ENCODE results near the gene PPP1R13B.

PPP1R13B gene

DNA sequence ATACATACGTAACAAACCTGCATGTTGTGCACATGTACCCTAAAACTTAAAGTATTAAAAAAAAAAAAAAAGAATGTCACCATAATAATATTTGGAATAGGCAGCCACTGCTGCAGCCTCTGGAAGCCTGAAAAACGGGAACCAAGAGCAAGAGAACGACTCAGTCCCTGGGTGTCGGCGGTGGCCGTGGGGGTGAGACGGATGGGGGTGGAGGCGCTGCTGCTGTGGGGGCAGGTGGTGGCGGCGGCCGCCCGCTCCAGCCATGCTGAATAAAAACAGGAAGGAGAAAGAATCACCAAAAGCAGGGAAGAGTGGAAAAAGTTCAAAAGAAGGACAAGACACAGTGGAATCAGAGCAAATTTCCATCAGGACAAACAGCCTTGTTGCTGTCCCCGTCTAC, 84.8 kb downstream of the PPP1R13B start:
- H3K4me3 ChIP-seq (ENCODE audit: low read length), result no peak overlapping the region
- TF ChIP-seq, protein P1, sequence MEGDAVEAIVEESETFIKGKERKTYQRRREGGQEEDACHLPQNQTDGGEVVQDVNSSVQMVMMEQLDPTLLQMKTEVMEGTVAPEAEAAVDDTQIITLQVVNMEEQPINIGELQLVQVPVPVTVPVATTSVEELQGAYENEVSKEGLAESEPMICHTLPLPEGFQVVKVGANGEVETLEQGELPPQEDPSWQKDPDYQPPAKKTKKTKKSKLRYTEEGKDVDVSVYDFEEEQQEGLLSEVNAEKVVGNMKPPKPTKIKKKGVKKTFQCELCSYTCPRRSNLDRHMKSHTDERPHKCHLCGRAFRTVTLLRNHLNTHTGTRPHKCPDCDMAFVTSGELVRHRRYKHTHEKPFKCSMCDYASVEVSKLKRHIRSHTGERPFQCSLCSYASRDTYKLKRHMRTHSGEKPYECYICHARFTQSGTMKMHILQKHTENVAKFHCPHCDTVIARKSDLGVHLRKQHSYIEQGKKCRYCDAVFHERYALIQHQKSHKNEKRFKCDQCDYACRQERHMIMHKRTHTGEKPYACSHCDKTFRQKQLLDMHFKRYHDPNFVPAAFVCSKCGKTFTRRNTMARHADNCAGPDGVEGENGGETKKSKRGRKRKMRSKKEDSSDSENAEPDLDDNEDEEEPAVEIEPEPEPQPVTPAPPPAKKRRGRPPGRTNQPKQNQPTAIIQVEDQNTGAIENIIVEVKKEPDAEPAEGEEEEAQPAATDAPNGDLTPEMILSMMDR (conservative IDR thresholded peaks at IDR 0.05; ENCODE audit: low read length), result no peak
- DNase-seq (ENCODE audit: low read depth), result no peak

DNA sequence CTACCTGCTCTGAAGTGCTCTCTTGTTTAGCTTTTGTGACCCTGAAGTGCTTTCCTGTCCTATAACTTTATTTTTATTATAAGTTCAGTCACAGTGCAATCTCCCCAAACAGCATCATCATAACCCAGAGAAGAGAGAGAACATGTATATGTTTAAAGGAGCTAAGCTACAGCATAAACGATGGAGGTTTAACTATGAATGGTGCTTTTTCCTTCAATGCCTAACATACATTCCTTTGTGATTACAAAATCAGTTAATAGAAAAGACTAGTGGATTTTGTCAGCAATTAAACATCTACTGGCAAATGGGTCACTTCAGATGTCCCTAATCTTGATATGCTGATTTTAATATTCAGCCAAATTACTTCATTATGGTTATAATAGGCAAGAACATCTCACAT, 85.3 kb downstream of the PPP1R13B start:
- peak; percentile 8 for DNase-seq (ENCODE audit: low read depth)
- no peak overlapping the region for H3K4me3 ChIP-seq (ENCODE audit: low read length)
- TF ChIP-seq, protein P1 (conservative IDR thresholded peaks at IDR 0.05; ENCODE audit: low read length), result no peak

DNA sequence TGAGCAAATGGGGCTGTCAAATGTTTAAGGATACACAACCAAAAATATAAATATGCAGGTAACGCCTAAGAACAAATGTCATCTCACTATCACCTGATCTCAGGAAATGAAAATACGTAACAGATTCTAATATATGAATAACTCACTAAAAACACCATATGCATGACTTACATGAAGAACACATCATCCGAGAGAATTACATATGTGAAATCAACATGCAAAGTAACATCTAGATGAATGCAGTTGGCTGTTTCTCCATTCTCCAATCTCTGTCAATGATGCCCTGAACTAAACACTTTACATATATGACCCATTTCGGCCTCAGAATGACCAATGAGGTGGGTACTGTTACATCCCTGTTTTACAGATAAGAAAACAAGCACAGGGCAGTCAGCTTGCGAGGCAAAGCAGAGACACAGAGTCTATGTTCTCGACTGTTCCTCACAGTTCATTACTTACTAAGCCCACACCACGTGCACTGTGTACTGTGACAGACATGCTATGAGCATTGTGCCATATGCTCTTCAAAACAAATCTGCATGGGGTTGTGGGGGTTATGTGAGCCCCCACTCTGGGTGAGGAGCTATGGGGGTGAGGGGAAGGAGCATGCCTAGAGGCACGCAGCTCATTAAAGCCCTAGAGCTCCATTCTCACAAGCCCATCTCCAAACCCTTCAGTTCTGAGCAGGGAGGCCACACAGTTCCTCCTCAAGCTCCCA, 89.2 kb downstream of the PPP1R13B start:
- no peak for DNase-seq (ENCODE audit: low read depth)
- TF ChIP-seq, protein P1 (conservative IDR thresholded peaks at IDR 0.05; ENCODE audit: low read length), result no peak
- no peak overlapping the region for H3K4me3 ChIP-seq (ENCODE audit: low read length)

DNA sequence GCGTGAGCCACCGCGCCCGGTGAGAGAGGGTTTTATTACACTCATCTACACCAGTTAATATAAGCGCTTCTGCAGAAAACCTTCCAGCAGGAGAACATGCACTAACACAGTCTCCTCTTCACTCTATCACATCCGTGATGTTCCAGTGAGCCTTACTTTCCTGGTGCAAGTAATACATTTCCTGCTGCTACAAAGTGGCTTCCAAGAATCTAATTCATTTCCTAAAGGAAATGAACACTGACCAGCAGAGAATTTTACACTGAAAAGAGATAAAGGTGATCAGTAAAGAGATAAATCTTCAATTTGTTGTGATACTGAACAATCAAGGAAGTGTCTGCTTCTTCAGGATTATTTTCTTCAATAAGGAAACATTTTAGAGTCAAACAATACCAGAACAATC, 92.3 kb downstream of the PPP1R13B start:
- TF ChIP-seq, protein P1 (conservative IDR thresholded peaks at IDR 0.05; ENCODE audit: low read length), result no peak
- no peak overlapping the region for H3K4me3 ChIP-seq (ENCODE audit: low read length)
- DNase-seq (ENCODE audit: low read depth), result no peak

DNA sequence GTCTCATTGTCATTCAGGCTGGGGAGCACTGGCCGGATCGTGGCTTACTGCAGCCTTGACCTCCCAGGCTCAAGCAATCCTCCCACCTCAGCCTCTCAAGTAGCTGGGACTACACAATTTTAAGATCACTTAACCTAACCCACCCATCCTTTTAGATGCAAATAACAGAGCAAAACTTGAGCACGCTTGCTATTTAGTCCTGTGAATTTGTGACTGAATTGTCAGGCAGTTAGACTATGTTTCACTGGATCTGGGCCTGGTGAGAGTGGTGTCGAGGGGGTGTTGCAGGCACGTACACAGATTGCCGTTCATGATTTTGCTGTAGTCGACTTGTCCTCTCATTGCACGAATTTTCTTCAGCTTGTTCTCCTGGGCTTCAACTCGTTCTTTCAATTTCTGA, 93.6 kb downstream of the PPP1R13B start:
- no peak for DNase-seq (ENCODE audit: low read depth)
- no peak overlapping the region for H3K4me3 ChIP-seq (ENCODE audit: low read length)
- TF ChIP-seq, protein P1 (conservative IDR thresholded peaks at IDR 0.05; ENCODE audit: low read length), result no peak

DNA sequence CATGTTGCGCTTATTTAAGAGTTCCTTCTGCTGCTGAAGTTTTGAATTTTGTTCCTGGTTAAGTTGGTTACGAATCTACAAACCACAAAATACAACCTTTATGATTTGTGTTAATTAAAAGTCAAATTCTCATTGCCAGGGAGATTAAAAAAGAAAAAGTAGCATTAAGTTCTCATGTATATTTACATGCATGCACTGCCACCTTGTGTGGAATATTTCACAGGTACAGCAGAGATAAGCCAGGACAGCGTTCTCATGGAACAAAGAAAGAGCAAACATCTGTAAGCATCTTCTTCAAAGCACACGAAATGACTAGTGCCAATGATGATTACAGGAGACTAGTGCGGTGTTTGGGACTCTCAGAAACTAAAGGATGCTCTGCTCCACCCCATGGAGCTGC, 97.5 kb downstream of the PPP1R13B start:
- no peak for DNase-seq (ENCODE audit: low read depth)
- no peak overlapping the region for H3K4me3 ChIP-seq (ENCODE audit: low read length)
- TF ChIP-seq, protein P1 (conservative IDR thresholded peaks at IDR 0.05; ENCODE audit: low read length), result no peak

DNA sequence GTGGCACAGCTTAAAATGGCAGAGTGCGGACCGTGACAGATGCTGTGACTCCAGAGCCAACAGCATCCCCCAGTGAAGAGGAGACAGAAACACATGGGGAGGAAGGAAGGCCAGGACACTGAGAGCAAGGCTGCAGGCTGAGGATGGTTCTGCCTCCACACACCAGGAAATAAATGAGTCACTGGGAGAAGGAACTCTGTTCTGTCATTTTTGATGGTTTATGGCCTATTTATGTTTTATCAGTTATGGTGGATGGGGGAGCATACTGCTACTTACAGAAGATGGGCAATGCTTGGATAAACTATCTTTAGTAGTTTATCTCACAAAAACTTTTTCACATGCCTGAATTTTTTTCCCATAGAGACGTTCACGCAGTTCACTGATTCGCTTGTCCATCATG, 97.9 kb downstream of the PPP1R13B start:
- no peak overlapping the region for H3K4me3 ChIP-seq (ENCODE audit: low read length)
- DNase-seq (ENCODE audit: low read depth), result no peak
- TF ChIP-seq, protein P1 (conservative IDR thresholded peaks at IDR 0.05; ENCODE audit: low read length), result no peak

All from AG10803 (cell line).